ENCODE data around the gene CERS4.
"Not testable (repeated sequence)": the region's sequence is repeated elsewhere in the genome, so short reads cannot be mapped to it uniquely, and the experiment has no call there.

The CERS4 gene

DNA sequence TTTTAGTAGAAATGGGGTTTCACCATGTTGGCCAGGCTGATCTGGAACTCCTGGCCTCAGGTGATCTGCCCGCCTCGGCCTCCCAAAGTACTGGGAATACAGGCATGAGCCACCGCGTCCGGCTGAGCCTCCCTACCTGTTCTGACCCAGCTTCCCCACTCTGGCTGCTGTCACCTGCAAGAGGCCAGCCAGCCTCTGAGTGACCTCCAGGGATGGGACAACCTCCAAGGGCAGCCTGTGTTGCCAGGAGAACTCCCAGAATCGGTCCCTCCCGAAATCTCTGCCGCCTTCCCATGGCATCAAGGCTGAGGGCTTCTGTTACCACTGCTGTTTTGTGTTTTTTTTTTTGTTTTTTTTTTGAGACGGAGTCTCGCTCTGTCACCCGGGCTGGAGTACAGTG is 11.3 kb downstream of the CERS4 start:
- no peak for DNase-seq (ENCODE audit: low read depth)
- no peak for TF ChIP-seq CTCF (IDR thresholded peaks at IDR 0.05; ENCODE audit: low read depth, low read length, missing control alignments)
- H3K4me3 ChIP-seq (ENCODE audit: low read depth, low read length) = no peak overlapping the region

DNA sequence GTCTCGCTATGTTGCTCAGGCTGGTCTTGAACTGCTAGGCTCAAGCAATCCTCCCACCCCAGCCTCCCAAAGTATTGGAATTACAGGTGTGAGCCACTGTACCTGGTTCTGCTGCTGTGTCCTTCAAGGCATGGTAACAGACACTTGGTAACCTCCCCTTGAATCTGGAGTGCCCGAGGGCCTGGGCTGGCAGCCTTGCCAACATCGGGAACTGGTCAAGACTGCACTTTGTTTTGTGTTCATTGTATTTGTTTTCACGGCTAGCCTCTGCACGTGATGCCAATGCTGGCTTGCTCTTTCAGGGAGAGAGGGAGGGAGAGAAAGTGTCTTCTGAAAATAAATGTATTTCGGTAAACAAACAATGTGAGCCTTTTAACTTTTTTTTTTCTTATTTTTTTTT is 12.0 kb downstream of the CERS4 start:
- TF ChIP-seq CTCF (IDR thresholded peaks at IDR 0.05; ENCODE audit: low read depth, low read length, missing control alignments) = no peak
- DNase-seq (ENCODE audit: low read depth) = no peak

DNA sequence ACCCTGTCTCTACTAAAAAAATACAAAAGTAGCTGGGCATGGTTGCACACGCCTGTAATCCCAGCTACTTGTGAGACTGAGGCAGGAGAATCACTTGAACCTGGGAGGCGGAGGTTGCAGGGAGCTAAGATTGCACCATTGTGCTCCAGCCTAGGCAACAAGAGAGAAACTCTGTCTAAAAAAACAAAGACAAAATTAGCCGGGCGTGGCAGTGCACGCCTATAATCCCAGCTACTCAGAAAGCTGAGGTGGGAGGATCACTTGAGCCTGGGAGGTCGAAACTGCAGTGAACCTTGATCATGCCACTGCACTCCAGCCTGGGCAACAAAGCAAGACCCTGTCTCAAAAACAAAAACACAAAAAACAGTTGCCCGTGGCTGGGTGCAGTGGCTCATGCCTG is 14.3 kb downstream of the CERS4 start:
- H3K4me3 ChIP-seq (ENCODE audit: low read depth, low read length) = not testable (repeated sequence)

More for the DNA sequence above, 12.0 kb downstream of the CERS4 start:
- H3K4me3 ChIP-seq (ENCODE audit: low read depth, low read length) = no peak overlapping the region

DNA sequence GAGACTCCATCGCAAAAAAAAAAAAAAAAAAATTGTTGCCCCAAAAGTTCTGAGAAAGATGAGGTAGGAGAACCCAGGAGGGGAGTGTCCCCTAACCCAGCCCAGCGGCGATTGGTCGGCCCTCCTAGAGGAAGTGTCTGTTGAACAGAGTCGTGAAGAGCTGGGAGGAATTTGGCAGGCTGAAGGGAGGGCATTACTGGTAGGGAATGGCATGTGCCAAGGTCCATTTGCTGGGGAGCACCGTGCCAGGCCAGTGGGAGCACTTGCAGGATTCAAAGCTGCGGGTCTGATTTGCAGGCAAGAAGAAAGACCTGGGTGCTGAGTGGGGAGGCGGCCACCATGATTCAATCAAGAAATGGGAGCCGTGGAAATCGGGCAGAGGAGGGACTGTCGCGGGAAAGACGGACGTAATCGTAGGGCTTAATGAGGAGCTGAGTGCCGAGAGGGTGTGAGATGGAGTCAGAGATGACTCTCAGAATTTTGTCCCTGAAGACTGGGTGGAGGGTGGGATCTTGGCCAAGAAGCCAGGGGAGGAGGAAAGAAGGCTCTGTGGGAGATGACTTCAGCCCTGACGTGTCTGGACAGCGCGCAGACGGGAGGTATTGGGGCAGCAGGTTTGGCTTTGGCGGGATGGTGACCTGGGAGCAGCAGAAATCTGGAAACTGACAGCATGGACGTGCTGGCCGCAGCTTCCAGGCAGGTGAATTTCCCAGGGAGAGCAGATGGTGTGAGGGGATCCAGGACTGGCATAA is 15.4 kb downstream of the CERS4 start:
- no peak for DNase-seq (ENCODE audit: low read depth)
- H3K4me3 ChIP-seq (ENCODE audit: low read depth, low read length) = no peak overlapping the region
- no peak for TF ChIP-seq CTCF (IDR thresholded peaks at IDR 0.05; ENCODE audit: low read depth, low read length, missing control alignments)

More for the DNA sequence above, 14.3 kb downstream of the CERS4 start:
- not testable (repeated sequence) for DNase-seq (ENCODE audit: low read depth)

- DNase-seq (ENCODE audit: low read depth) = no peak
- H3K4me3 ChIP-seq (ENCODE audit: low read depth, low read length) = no peak overlapping the region
- no peak for TF ChIP-seq CTCF (IDR thresholded peaks at IDR 0.05; ENCODE audit: low read depth, low read length, missing control alignments)
Observed at GRCh38 chr19:8231073-8231604, 22.0 kb downstream of the CERS4 start.

- TF ChIP-seq CTCF (IDR thresholded peaks at IDR 0.05; ENCODE audit: low read depth, low read length, missing control alignments) = no peak
- DNase-seq (ENCODE audit: low read depth) = no peak
- no peak overlapping the region for H3K4me3 ChIP-seq (ENCODE audit: low read depth, low read length)
Observed at GRCh38 chr19:8233370-8233769, 24.2 kb downstream of the CERS4 start.

DNA sequence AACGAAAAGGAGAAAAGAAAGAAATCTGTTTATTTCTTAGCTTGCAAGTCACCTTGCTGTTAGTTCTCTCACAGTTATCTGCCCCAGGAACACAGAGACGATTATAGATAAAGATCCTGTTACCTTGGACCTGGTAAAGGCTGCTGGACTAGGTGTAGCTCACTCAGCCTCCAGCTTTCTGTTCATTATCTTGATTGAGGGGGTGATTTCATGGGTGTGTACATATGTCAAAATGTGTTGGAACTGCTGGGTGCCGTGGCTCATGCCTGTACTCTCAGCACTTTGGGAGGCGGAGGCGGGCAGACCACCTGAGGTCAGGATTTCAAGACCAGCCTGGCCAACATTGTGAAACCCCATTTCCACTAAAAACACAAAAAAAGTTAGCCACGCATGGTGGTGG is 27.9 kb downstream of the CERS4 start:
- H3K4me3 ChIP-seq (ENCODE audit: low read depth, low read length) = no peak overlapping the region
- DNase-seq (ENCODE audit: low read depth) = no peak
- no peak for TF ChIP-seq CTCF (IDR thresholded peaks at IDR 0.05; ENCODE audit: low read depth, low read length, missing control alignments)
